ENCODE measurements around the gene GPC6.

GRCh38 chr13:94079876-94080275 lies 853.3 kb downstream of the GPC6 start:
- TF ChIP-seq POLR2AphosphoS5 (IDR thresholded peaks at IDR 0.05; ENCODE audit: low read depth, low read length) (no peak), TAF1 (IDR thresholded peaks at IDR 0.05; ENCODE audit: borderline replicate concordance, low read depth, low read length) (no peak)
